ENCODE results near the gene FBXO40. TPM values are rescaled to one million over a fixed set of nuclear protein-coding genes. Genes with fewer than 3 reads are reported as not detected.

FBXO40 gene
- total and polyA plus RNA-seq, 9 of the 15 experiments (the other 6 are each of a cell fraction or from before 2014, with no cell fraction given) = 0.01 to 0.05 (median 0.04) TPM; not detected in 3

DNA sequence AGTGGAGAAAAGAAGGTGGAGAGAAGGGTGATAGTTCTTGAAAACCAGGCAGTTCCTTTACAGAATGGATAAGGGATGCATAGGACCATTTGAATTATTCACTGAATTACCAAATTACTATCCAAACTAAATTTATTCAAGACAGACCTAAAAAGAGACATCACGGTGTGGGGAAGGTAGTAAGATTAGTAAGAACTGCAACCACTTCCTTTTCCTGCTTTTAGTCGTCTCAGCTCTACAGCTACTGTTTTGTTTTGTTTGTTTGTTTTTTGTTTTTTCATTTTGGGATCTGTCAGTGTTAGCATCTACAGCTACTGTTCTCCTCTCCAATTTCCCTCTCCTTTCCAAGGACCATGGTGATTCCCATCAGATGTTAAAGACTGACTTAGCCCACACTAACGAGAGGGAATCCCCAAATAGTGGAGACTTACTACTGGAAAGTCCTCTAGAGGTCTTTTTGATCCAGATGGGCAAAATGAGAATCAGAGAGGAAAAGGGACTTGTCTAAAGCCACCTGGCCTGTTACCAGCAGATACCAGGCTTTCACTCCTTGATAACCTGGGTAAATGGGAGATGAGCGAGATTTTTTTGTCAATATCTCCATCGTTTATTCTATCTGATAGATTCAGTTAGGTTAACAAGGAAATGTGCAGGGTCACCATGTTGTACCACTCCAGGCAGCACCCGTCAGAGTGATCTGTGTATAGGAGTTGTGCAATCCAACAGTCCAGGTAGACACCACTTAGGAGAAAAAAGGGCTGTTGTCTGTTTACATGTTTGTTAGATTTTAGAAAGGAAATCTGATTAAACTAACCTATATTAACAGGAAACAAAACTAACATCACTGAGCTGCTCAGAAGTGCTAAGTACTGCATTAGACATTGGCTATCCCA lies 61.6 kb downstream of the FBXO40 start (continued):
- TF ChIP-seq, protein P1, sequence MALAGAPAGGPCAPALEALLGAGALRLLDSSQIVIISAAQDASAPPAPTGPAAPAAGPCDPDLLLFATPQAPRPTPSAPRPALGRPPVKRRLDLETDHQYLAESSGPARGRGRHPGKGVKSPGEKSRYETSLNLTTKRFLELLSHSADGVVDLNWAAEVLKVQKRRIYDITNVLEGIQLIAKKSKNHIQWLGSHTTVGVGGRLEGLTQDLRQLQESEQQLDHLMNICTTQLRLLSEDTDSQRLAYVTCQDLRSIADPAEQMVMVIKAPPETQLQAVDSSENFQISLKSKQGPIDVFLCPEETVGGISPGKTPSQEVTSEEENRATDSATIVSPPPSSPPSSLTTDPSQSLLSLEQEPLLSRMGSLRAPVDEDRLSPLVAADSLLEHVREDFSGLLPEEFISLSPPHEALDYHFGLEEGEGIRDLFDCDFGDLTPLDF (CRISPR knock-in tag; IDR thresholded peaks at IDR 0.05) = no peak
- TF ChIP-seq, protein P2, sequence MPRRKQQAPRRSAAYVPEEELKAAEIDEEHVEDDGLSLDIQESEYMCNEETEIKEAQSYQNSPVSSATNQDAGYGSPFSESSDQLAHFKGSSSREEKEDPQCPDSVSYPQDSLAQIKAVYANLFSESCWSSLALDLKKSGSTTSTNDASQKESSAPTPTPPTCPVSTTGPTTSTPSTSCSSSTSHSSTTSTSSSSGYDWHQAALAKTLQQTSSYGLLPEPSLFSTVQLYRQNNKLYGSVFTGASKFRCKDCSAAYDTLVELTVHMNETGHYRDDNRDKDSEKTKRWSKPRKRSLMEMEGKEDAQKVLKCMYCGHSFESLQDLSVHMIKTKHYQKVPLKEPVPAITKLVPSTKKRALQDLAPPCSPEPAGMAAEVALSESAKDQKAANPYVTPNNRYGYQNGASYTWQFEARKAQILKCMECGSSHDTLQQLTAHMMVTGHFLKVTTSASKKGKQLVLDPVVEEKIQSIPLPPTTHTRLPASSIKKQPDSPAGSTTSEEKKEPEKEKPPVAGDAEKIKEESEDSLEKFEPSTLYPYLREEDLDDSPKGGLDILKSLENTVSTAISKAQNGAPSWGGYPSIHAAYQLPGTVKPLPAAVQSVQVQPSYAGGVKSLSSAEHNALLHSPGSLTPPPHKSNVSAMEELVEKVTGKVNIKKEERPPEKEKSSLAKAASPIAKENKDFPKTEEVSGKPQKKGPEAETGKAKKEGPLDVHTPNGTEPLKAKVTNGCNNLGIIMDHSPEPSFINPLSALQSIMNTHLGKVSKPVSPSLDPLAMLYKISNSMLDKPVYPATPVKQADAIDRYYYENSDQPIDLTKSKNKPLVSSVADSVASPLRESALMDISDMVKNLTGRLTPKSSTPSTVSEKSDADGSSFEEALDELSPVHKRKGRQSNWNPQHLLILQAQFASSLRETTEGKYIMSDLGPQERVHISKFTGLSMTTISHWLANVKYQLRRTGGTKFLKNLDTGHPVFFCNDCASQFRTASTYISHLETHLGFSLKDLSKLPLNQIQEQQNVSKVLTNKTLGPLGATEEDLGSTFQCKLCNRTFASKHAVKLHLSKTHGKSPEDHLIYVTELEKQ (CRISPR knock-in tag; IDR thresholded peaks at IDR 0.05) = no peak
- TF ChIP-seq GTF2A2 (tag; IDR thresholded peaks at IDR 0.05) (no peak), KLF13 (tag; IDR thresholded peaks at IDR 0.05; ENCODE audit: borderline replicate concordance, low read depth) (no peak), ZNF561 (CRISPR knock-in tag; conservative IDR thresholded peaks at IDR 0.05) (no peak), SRSF9 (IDR thresholded peaks at IDR 0.05; ENCODE audit: borderline replicate concordance, low read depth, low read length) (no peak), ZKSCAN1 (IDR thresholded peaks at IDR 0.05; ENCODE audit: low read depth, low read length) (no peak), CEBPG (CRISPR knock-in tag; IDR thresholded peaks at IDR 0.05) (no peak), CEBPG (tag; conservative IDR thresholded peaks at IDR 0.05 in 1 of 2, IDR thresholded peaks at IDR 0.05 in 1 of 2) (no peak), HDGF (IDR thresholded peaks at IDR 0.05) (no peak), NRF1 (conservative IDR thresholded peaks at IDR 0.05 in 1 of 2, IDR thresholded peaks at IDR 0.05 in 1 of 2) (no peak), SRSF7 (optimal IDR thresholded peaks at IDR 0.05; ENCODE audit: low read depth, low read length) (no peak), LCOR (CRISPR knock-in tag; IDR thresholded peaks at IDR 0.05) (no peak)
- TF ChIP-seq, protein P3, sequence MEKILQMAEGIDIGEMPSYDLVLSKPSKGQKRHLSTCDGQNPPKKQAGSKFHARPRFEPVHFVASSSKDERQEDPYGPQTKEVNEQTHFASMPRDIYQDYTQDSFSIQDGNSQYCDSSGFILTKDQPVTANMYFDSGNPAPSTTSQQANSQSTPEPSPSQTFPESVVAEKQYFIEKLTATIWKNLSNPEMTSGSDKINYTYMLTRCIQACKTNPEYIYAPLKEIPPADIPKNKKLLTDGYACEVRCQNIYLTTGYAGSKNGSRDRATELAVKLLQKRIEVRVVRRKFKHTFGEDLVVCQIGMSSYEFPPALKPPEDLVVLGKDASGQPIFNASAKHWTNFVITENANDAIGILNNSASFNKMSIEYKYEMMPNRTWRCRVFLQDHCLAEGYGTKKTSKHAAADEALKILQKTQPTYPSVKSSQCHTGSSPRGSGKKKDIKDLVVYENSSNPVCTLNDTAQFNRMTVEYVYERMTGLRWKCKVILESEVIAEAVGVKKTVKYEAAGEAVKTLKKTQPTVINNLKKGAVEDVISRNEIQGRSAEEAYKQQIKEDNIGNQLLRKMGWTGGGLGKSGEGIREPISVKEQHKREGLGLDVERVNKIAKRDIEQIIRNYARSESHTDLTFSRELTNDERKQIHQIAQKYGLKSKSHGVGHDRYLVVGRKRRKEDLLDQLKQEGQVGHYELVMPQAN (IDR thresholded peaks at IDR 0.05; ENCODE audit: borderline replicate concordance) = no peak
- TF ChIP-seq, protein P4, sequence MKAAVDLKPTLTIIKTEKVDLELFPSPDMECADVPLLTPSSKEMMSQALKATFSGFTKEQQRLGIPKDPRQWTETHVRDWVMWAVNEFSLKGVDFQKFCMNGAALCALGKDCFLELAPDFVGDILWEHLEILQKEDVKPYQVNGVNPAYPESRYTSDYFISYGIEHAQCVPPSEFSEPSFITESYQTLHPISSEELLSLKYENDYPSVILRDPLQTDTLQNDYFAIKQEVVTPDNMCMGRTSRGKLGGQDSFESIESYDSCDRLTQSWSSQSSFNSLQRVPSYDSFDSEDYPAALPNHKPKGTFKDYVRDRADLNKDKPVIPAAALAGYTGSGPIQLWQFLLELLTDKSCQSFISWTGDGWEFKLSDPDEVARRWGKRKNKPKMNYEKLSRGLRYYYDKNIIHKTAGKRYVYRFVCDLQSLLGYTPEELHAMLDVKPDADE (conservative IDR thresholded peaks at IDR 0.05; ENCODE audit: control insufficient read depth, low read depth, low read length) = no peak
- TF ChIP-seq, protein P5, sequence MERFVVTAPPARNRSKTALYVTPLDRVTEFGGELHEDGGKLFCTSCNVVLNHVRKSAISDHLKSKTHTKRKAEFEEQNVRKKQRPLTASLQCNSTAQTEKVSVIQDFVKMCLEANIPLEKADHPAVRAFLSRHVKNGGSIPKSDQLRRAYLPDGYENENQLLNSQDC (CRISPR knock-in tag; IDR thresholded peaks at IDR 0.05) = no peak
- TF ChIP-seq, protein P6, sequence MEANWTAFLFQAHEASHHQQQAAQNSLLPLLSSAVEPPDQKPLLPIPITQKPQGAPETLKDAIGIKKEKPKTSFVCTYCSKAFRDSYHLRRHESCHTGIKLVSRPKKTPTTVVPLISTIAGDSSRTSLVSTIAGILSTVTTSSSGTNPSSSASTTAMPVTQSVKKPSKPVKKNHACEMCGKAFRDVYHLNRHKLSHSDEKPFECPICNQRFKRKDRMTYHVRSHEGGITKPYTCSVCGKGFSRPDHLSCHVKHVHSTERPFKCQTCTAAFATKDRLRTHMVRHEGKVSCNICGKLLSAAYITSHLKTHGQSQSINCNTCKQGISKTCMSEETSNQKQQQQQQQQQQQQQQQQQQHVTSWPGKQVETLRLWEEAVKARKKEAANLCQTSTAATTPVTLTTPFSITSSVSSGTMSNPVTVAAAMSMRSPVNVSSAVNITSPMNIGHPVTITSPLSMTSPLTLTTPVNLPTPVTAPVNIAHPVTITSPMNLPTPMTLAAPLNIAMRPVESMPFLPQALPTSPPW (CRISPR knock-in tag; IDR thresholded peaks at IDR 0.05) = no peak
